ENCODE results near the gene OR5A2.
"Not testable (repeated sequence)": the region's sequence is repeated elsewhere in the genome, so short reads cannot be mapped to it uniquely, and the experiment has no call there.

The OR5A2 gene

GRCh38 chr11:59400461-59401261, 25.6 kb downstream of the OR5A2 start:
- H3K4me3 ChIP-seq (ENCODE audit: low read length): no peak overlapping the region
- DNase-seq (ENCODE audit: low read depth, low spot score): no peak

DNA sequence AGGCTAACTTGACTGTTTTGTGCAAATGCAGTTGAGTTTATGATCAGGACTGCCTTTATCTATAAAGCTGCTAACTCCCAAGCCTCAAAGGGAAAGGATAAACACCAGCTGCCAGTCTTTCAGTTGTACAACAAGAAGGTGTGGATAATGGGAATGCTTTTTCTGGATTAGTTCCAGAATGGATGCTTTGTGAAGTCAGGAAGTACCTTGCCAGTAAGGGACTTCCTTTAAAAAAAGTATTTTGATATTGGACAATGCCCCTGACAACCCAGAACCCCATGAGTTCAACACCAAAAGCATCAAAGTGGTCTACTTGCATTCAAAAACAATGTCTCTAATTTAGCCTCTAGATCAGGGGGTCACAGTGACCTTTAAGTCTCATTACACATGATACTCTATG, 32.0 kb downstream of the OR5A2 start:
- DNase-seq (ENCODE audit: low read depth, low spot score): no peak
- H3K4me3 ChIP-seq (ENCODE audit: low read length): no peak overlapping the region

- DNase-seq (ENCODE audit: low read depth, low spot score): no peak
- H3K4me3 ChIP-seq (ENCODE audit: low read length): no peak overlapping the region
Measured at GRCh38 chr11:59380263-59381059, 45.8 kb downstream of the OR5A2 start.

- not testable (repeated sequence) for H3K4me3 ChIP-seq (ENCODE audit: low read length); DNase-seq (ENCODE audit: low read depth, low spot score)
Measured at GRCh38 chr11:59372324-59372723, 53.9 kb downstream of the OR5A2 start.

DNA sequence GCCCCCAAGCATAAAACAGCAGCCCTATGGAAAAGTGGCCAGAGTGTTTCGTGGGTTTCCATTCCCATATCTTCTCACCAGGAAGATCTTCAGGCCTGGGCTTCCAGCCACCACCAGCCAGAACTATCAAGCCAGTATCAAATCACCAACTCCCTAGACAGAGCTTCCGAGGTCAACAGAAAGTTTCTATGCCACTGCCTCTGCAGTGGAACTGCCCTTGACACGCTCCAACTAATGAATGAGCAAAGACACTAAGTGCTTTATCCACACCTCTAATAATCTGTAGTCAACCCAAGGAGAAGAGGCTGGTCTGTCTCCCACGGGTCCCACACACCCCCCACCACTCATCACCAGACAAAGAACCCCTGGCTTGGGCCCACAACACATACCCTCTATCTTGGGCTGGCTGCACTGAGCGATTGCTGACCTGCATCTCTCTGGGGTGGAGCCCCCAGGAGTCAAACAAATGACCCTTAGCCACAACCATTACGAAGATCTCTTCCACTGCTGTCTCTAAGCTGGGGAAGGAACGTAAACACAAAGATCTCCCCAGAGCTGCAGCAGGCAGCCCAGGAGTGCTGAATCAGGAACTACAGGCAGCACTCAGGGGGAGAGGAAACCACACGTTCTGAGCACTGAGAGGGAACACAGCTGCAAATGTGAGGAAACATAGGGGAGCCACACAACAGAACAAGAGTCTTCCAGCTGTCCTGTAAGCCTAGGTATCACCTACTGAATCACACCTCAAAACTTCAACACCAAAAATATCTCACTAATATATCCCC, 57.8 kb downstream of the OR5A2 start:
- DNase-seq (ENCODE audit: low read depth, low spot score): peak; percentile 52
- no peak overlapping the region for H3K4me3 ChIP-seq (ENCODE audit: low read length)
